ENCODE measurements around the gene TIGD1. TPM values are rescaled to one million over a fixed set of nuclear protein-coding genes. Genes with fewer than 3 reads are reported as not detected.

Gene TIGD1
- total RNA-seq, 1 experiment from 2014 or later, result 6.0 TPM

- Histone ChIP-seq H3K9ac (ENCODE audit: low read length) (no peak overlapping the region), H3K4me1 (ENCODE audit: control insufficient read depth in 1 of 2, insufficient read depth in 2 of 2, low read length in 2 of 2) (peaks cover 0 to 6% of the 10 kb centered on the region in 2 experiments; a peak in 1 of 4 replicates), H3K27me3 (ENCODE audit: insufficient read depth, low read length) (no peaks in the 10 kb centered on the region), H3K9me2 (ENCODE audit: insufficient read depth) (no peaks in the 10 kb centered on the region), H3K27ac (ENCODE audit: low read depth, low read length) (no peak overlapping the region), H3K79me2 (ENCODE audit: insufficient read depth, low read length) (no peaks in the 10 kb centered on the region), H3K4me2 (ENCODE audit: low read length) (peak overlapping the region; percentile 32; the same call in 1 of the 2 replicates), H3K4me3 (replicated peaks in 1 of 2; ENCODE audit: low read depth in 1 of 2, low read length in 2 of 2) (no peak overlapping the region), H3K36me3 (ENCODE audit: control insufficient read depth in 1 of 2, insufficient read depth in 2 of 2, low read length in 2 of 2) (no peaks in the 10 kb centered on the region), H2AFZ (ENCODE audit: low read depth, low read length, poor library complexity, severe bottlenecking) (no peak overlapping the region), H3K9me3 (ENCODE audit: control insufficient read depth in 1 of 2, insufficient read depth in 1 of 2, low read depth in 1 of 2, low read length in 2 of 2) (no peaks in the 10 kb centered on the region), H4K20me1 (ENCODE audit: insufficient read depth) (no peaks in the 10 kb centered on the region)
- ATAC-seq (no peak), DNase-seq (ENCODE audit: low read depth, low spot score) (no peak)
- no peak for TF ChIP-seq CTCF (IDR thresholded peaks at IDR 0.05 in 2 of 3, conservative IDR thresholded peaks at IDR 0.05 in 1 of 3; ENCODE audit: borderline replicate concordance in 1 of 3, insufficient read depth in 1 of 3, low read depth in 2 of 3, low read length in 2 of 3)
- TF ChIP-seq SRF (IDR thresholded peaks at IDR 0.05; ENCODE audit: low read depth), result no peak
- no peak for TF ChIP-seq POLR2A (IDR thresholded peaks at IDR 0.05; ENCODE audit: borderline replicate concordance, extremely low read depth, insufficient read depth, insufficient read length)
- TF ChIP-seq FOSL1 (IDR thresholded peaks at IDR 0.05; ENCODE audit: low read depth), result no peak
- TF ChIP-seq EZH2phosphoT487 (IDR thresholded peaks at IDR 0.05; ENCODE audit: borderline replicate concordance), result no peak
- TF ChIP-seq TCF7L2 (IDR thresholded peaks at IDR 0.05; ENCODE audit: borderline replicate concordance, extremely low read depth, insufficient read depth, insufficient read length), result no peak
- no peak for TF ChIP-seq EZH2 (IDR thresholded peaks at IDR 0.05)
- no TSS peak for BruUV-seq (replicated peaks)
- ChIA-PET CTCF (interaction anchor here (0.7 to 1.0 kb wide), 2 partner anchors 76 to 78 kb away, joined by 3 to 5 read pairs; no protein-coding TSS in a partner anchor), RAD21 (ENCODE audit: low non-redundant PET in 1 of 2, low total read pairs in 2 of 2, uncharacterized antibody in 2 of 2, unreplicated experiment in 2 of 2) (interaction anchor here in 1 of 2 experiments (0.7 kb wide), 1 partner anchor 76 kb away, joined by 3 read pairs; no protein-coding TSS in a partner anchor), POLR2A (no interaction called here)
- intact Hi-C loops (cut with micrococcal nuclease), result loop anchor here (1.0 to 10.0 kb wide), 2 partner anchors 79 to 178 kb away; no protein-coding TSS in a partner anchor
Measured at GRCh38 chr2:232522623-232523401, 27.5 kb downstream of the TIGD1 start.
